WTC11 (cell line): Measurements from ENCODE around the gene IFIT1. TPM values are rescaled to one million over a fixed set of nuclear protein-coding genes. Genes with fewer than 3 reads are reported as not detected.

Experiments
- ATAC-seq: fragments of 200-7000 bp; cut with Tn5 transposase; 2 replicates; pipeline ENCODE4 v1.10.0; 2021; ENCODE audit warnings: mild to moderate bottlenecking, moderate library complexity
- CTCF ChIA-PET: fragments of 300-600 bp; sonication (Branson Sonifier 250); formaldehyde crosslinking; loops from one replicate; lab custom pipeline; 2021; ENCODE audit warnings: antibody characterized with exemption; lab: Charles Lee
- POLR2A ChIA-PET: fragments of 350-600 bp; sonication (Branson Sonifier 250); formaldehyde crosslinking; loops from one replicate; lab custom pipeline; 2021; ENCODE audit warnings: antibody characterized with exemption; lab: Charles Lee
- DNase-seq: peaks from one replicate; pipeline ENCODE4 v3.0.0; 2021; ENCODE audit warnings: low spot score
- H3K27ac Mint-ChIP-seq: 2 replicates; pipeline ENCODE4 v1.8.0; 2021; ENCODE audit warnings: mixed read lengths
- H3K27me3 Mint-ChIP-seq: 2 replicates; pipeline ENCODE4 v1.8.0; 2021; ENCODE audit warnings: low read depth, mild to moderate bottlenecking, moderate library complexity, mixed read lengths
- H3K36me3 Mint-ChIP-seq: 2 replicates; pipeline ENCODE4 v1.8.0; 2021; ENCODE audit warnings: mixed read lengths
- H3K4me1 Mint-ChIP-seq: 2 replicates; pipeline ENCODE4 v1.8.0; 2022; ENCODE audit warnings: mixed read lengths
- H3K4me3 Mint-ChIP-seq: 2 replicates; pipeline ENCODE4 v1.8.0; 2021; ENCODE audit warnings: mild to moderate bottlenecking, moderate library complexity, mixed read lengths
- H3K9me3 Mint-ChIP-seq: 2 replicates; pipeline ENCODE4 v1.8.0; 2021; ENCODE audit warnings: mixed read lengths
- ATF1 ChIP-seq: sonication (generic); formaldehyde crosslinking; IDR thresholded peaks from 2 replicates; pipeline ENCODE4 v1.8.1; 2023; ENCODE audit warnings: mild to moderate bottlenecking, moderate library complexity, missing genetic modification reagents
- ESRRA ChIP-seq: sonication (generic); formaldehyde crosslinking; IDR thresholded peaks from 2 replicates; pipeline ENCODE4 v1.8.1; 2022; ENCODE audit warnings: mild to moderate bottlenecking, missing genetic modification reagents, borderline replicate concordance
- ETV6 ChIP-seq: sonication (generic); formaldehyde crosslinking; IDR thresholded peaks from 2 replicates; pipeline ENCODE4 v1.8.1; 2022; ENCODE audit warnings: mild to moderate bottlenecking, missing genetic modification reagents
- GABPB1 ChIP-seq: sonication (generic); formaldehyde crosslinking; IDR thresholded peaks from 2 replicates; pipeline ENCODE4 v1.8.1; 2023; ENCODE audit warnings: mild to moderate bottlenecking, missing genetic modification reagents
- MAX ChIP-seq: sonication (generic); formaldehyde crosslinking; IDR thresholded peaks from 2 replicates; pipeline ENCODE4 v1.8.0; 2022; ENCODE audit warnings: mild to moderate bottlenecking, missing genetic modification reagents
- MLX ChIP-seq: sonication (generic); formaldehyde crosslinking; IDR thresholded peaks from 2 replicates; pipeline ENCODE4 v1.8.1; 2023; ENCODE audit warnings: mild to moderate bottlenecking, missing genetic modification reagents, moderate library complexity
- MYBL2 ChIP-seq: sonication (generic); formaldehyde crosslinking; IDR thresholded peaks from 2 replicates; pipeline ENCODE4 v1.8.1; 2023; ENCODE audit warnings: mild to moderate bottlenecking, moderate library complexity, missing genetic modification reagents
- NFE2L1 ChIP-seq: sonication (generic); formaldehyde crosslinking; IDR thresholded peaks from 2 replicates; pipeline ENCODE4 v1.8.1; 2023; ENCODE audit warnings: missing genetic modification reagents
- NFYB ChIP-seq: sonication (generic); formaldehyde crosslinking; conservative IDR thresholded peaks from 2 replicates; pipeline ENCODE4 v1.8.0; 2022; ENCODE audit warnings: low read depth, missing genetic modification reagents
- NR1H2 ChIP-seq: sonication (generic); formaldehyde crosslinking; IDR thresholded peaks from 2 replicates; pipeline ENCODE4 v1.9.0; 2021; ENCODE audit warnings: mild to moderate bottlenecking, moderate library complexity, missing genetic modification reagents
- RORB ChIP-seq: fragments of 250-450 bp; sonication (Bioruptor Pico); IDR thresholded peaks from 2 replicates; pipeline ENCODE4 v1.9.0; 2021; ENCODE audit warnings: mild to moderate bottlenecking
- SOX15 ChIP-seq: fragments of 250-450 bp; sonication (Bioruptor Pico); IDR thresholded peaks from 2 replicates; pipeline ENCODE4 v1.9.0; 2021; ENCODE audit warnings: mild to moderate bottlenecking
- STAT6 ChIP-seq: sonication (generic); formaldehyde crosslinking; conservative IDR thresholded peaks from 2 replicates; pipeline ENCODE4 v1.8.1; 2023; ENCODE audit warnings: mild to moderate bottlenecking, low read depth, missing genetic modification reagents, moderate library complexity
- TP53 ChIP-seq: sonication (generic); formaldehyde crosslinking; IDR thresholded peaks from 2 replicates; pipeline ENCODE4 v1.8.1; 2023; ENCODE audit warnings: mild to moderate bottlenecking, missing genetic modification reagents
- ZBTB21 ChIP-seq: sonication (generic); formaldehyde crosslinking; IDR thresholded peaks from 2 replicates; pipeline ENCODE4 v1.8.1; 2023; ENCODE audit warnings: mild to moderate bottlenecking, missing genetic modification reagents, borderline replicate concordance
- ZNF121 ChIP-seq: sonication (generic); formaldehyde crosslinking; IDR thresholded peaks from 2 replicates; pipeline ENCODE4 v1.8.0; 2023; ENCODE audit warnings: missing genetic modification reagents
- ZNF219 ChIP-seq: sonication (generic); formaldehyde crosslinking; IDR thresholded peaks from 2 replicates; pipeline ENCODE4 v1.8.0; 2023; ENCODE audit warnings: missing genetic modification reagents, mild to moderate bottlenecking, borderline replicate concordance
- ZNF396 ChIP-seq: fragments of 250-450 bp; sonication (Bioruptor Pico); IDR thresholded peaks from 2 replicates; pipeline ENCODE4 v1.8.0; 2021; ENCODE audit warnings: mild to moderate bottlenecking, moderate library complexity, borderline replicate concordance
- ZNF416 ChIP-seq: fragments of 250-450 bp; sonication (Bioruptor Pico); IDR thresholded peaks from 2 replicates; pipeline ENCODE4 v1.9.0; 2021; ENCODE audit warnings: mild to moderate bottlenecking, inconsistent platforms
- ZNF532 ChIP-seq: fragments of 250-450 bp; sonication (Bioruptor Pico); IDR thresholded peaks from 2 replicates; pipeline ENCODE4 v1.9.0; 2021; ENCODE audit warnings: mild to moderate bottlenecking, borderline replicate concordance
- total RNA-seq: library from RNA; stranded (reverse); gene quantifications from 3 replicates; pipeline ENCODE4 v1.2.3, GENCODE V29; 2021

IFIT1 gene
- total RNA-seq, 1 experiment from 2014 or later = 1.5 TPM

- Mint-ChIP-seq H3K4me1 (peaks cover 55% of the 10 kb centered on the region), H3K36me3 (peaks cover 8% of the 10 kb centered on the region)
- CTCF ChIA-PET = interaction anchor here (0.6 to 1.8 kb wide), 4 partner anchors 17 to 72 kb away, joined by 3 to 8 read pairs (median 3); no protein-coding TSS in a partner anchor
Observed at GRCh38 chr10:89352802-89353201, 39.6 kb upstream of the IFIT1 start.

More at GRCh38 chr10:89352802-89353201, 39.6 kb upstream of the IFIT1 start:
- 0 out of 2 replicates have a peak overlapping the region, but pooled peaks have one; percentile 50 for H3K27ac Mint-ChIP-seq
- H3K9me3 Mint-ChIP-seq = peaks cover 17% of the 10 kb centered on the region
- DNase-seq (no peak), ATAC-seq (no peak)
- no peaks in the 10 kb centered on the region for H3K27me3 Mint-ChIP-seq
- POLR2A ChIA-PET = no interaction called here
- no peak for TF ChIP-seq ZNF219
- no peak for TF ChIP-seq ZNF396 (CRISPR knock-in tag)
- TF ChIP-seq SOX15 (CRISPR knock-in tag) = no peak
- TF ChIP-seq RORB (CRISPR knock-in tag) = no peak
- no peak for TF ChIP-seq MLX (CRISPR knock-in tag)
- no peak for TF ChIP-seq ZNF532 (CRISPR knock-in tag)
- no peak for TF ChIP-seq MYBL2 (CRISPR knock-in tag)
- no peak for TF ChIP-seq TP53 (CRISPR knock-in tag)
- TF ChIP-seq ZNF416 (CRISPR knock-in tag) = no peak
- TF ChIP-seq MAX (CRISPR knock-in tag) = no peak
- no peak for TF ChIP-seq NFYB (CRISPR knock-in tag)
- no peak for TF ChIP-seq ZBTB21
- no peak for TF ChIP-seq NR1H2 (CRISPR knock-in tag)
- no peak for TF ChIP-seq ATF1 (CRISPR knock-in tag)
- TF ChIP-seq STAT6 = no peak
- no peak for TF ChIP-seq NFE2L1 (CRISPR knock-in tag)
- no peak for TF ChIP-seq GABPB1
- no peak for TF ChIP-seq ETV6 (CRISPR knock-in tag)
- no peak for TF ChIP-seq ZNF121 (CRISPR knock-in tag)
- no peak for TF ChIP-seq ESRRA (CRISPR knock-in tag)
- TF ChIP-seq, all 79 proteins: peak for 0
- no peak overlapping the region for H3K4me3 Mint-ChIP-seq
